Gastroesophageal sphincter (tissue), 3 donors: ENCODE data around the gene KITLG.

ENCODE experiments used
- CTCF ChIP-seq, 4 experiments: fragments of 200-600 bp in 2 of 4; fragments of 450-650 bp in 2 of 4; sonication (generic) in 1 of 4; IDR thresholded peaks; one replicate each; pipeline ENCODE4 v1.5.1; 2017 to 2019; ENCODE audit warnings: antibody characterized with exemption in 4 of 4, mild to moderate bottlenecking in 2 of 4, moderate library complexity in 2 of 4
- POLR2A ChIP-seq, 2 donors: fragments of 450-650 bp; IDR thresholded peaks; one replicate each; pipeline ENCODE4 v1.6.1; 2017; ENCODE audit warnings: antibody characterized with exemption in 2 of 2, mild to moderate bottlenecking in 2 of 2, moderate library complexity in 1 of 2

- TF ChIP-seq POLR2A (IDR thresholded peaks at IDR 0.05), result no peak
- no peak for TF ChIP-seq CTCF (IDR thresholded peaks at IDR 0.05)
Observed at GRCh38 chr12:88546853-88547252, 33.4 kb downstream of the KITLG start.
